Activated naive CD4-positive, alpha-beta T cell treated with anti-CD3 and anti-CD28 coated beads, Interleukin-2, amount 50 U/mL, for 72 hours (primary cell): Measurements from ENCODE around the gene BPI. TPM values are rescaled to one million over a fixed set of nuclear protein-coding genes. Genes with fewer than 3 reads are reported as not detected.
"Not testable (repeated sequence)": the region's sequence is repeated elsewhere in the genome, so short reads cannot be mapped to it uniquely, and the experiment has no call there.

Experiments
- ATAC-seq, 2 donors: fragments of 150-1000 bp; cut with Tn5 transposase; 2 replicates each; pipeline ENCODE4 v1.10.0; 2021; ENCODE audit warnings: mild to moderate bottlenecking in 2 of 2, moderate library complexity in 2 of 2
- DNase-seq, 2 donors: peaks; one replicate each; pipeline ENCODE4 v3.0.0; 2021 to 2022; ENCODE audit warnings: low spot score in 2 of 2
- H3K27ac Mint-ChIP-seq, 2 donors: one replicate each; pipeline ENCODE4 v1.8.0; 2022; ENCODE audit warnings: mild to moderate bottlenecking in 2 of 2, mixed read lengths in 2 of 2
- H3K36me3 Mint-ChIP-seq, 2 donors: one replicate each; pipeline ENCODE4 v1.8.0; 2022; ENCODE audit warnings: mixed read lengths in 2 of 2
- H3K9me3 Mint-ChIP-seq, 2 donors: one replicate each; pipeline ENCODE4 v1.8.0; 2022; ENCODE audit warnings: mixed read lengths in 2 of 2
- total RNA-seq, 2 donors: library from RNA; stranded (reverse); gene quantifications; one replicate each; pipeline ENCODE4 v1.2.3, GENCODE V29; 2022

Gene BPI
- total RNA-seq, 2 donors from 2014 or later, result not detected

- Mint-ChIP-seq H3K36me3 (no peaks in the 10 kb centered on the region), H3K9me3 (no peaks in the 10 kb centered on the region), H3K27ac (no peak overlapping the region)
- ATAC-seq (no peak), DNase-seq (no peak)
Observed at GRCh38 chr20:38355161-38356012, 51.4 kb downstream of the BPI start.

DNA sequence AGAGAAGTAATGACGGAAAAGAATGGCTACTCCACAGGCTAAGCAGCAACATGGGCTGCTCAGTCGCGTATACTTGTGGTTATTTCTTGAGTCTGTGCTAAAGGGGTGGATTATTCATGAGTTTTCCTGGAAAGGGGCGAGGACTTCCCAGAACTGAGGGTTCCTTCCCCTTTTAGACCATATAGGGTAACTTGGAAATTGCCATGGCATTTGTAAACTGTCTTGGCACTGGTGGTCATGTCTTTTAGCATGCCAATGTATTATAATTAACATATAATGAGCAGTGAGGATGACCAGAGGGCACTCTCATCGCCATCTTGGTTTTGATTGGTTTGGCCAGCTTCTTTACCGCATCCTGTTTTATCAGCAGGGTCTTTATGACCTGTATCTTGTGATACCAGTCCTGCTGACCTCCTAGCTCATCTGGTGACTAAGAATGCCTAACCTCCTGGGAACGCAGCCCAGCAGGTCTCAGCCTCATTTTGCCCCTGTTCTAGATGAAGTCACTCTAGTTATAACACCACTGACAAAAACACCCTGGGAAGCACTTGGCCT, 53.8 kb downstream of the BPI start:
- DNase-seq, result no peak

GRCh38 chr20:38358556-38358955, 54.6 kb downstream of the BPI start:
- DNase-seq (no peak), ATAC-seq (no peak)
- Mint-ChIP-seq H3K27ac (no peak overlapping the region), H3K9me3 (no peaks in the 10 kb centered on the region), H3K36me3 (no peaks in the 10 kb centered on the region)

More for the DNA sequence above, 53.8 kb downstream of the BPI start:
- no peak for ATAC-seq
- Mint-ChIP-seq H3K9me3 (no peaks in the 10 kb centered on the region), H3K36me3 (no peaks in the 10 kb centered on the region), H3K27ac (no peak overlapping the region)

DNA sequence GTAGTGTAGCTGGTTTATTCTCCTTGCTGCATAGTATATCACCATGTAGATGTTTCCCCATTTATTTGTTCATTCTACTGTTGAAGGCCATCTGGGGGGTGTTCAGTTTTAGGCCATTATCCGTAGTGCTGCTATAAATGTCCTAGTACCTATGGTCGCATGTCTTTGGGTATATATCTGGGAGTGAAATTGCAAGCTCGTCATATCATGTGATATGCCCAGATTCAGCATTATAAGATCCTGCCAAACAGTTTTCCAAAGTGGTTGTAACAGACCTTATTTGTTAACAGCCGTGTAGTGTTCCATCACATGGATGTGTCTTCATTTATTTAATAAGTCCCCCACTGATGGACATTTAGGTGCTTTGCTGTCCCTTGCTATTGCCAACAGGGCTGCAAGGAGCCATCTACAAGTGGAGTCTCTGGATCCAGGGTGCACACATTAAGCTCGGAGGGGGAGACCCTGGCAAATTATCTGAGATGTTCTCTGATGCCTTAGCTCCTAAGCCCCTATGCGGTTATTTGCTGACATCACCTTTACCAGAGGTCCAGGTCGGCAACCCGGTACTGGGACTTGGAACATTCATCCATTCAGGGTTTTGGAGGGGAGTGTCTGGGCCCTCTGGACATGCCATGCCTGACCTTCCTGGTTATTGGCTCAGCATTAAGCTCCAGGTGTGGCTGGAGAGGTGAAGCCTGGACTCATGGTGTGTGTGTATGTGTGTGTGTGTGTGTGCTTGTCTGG, 59.2 kb downstream of the BPI start:
- H3K36me3 Mint-ChIP-seq, result no peaks in the 10 kb centered on the region
- DNase-seq, result no peak
- H3K27ac Mint-ChIP-seq, result no peak overlapping the region
- H3K9me3 Mint-ChIP-seq, result no peaks in the 10 kb centered on the region
- no peak for ATAC-seq

- H3K9me3 Mint-ChIP-seq, result no peaks in the 10 kb centered on the region
- no peak for DNase-seq
- H3K36me3 Mint-ChIP-seq, result no peaks in the 10 kb centered on the region
- no peak for ATAC-seq
- no peak overlapping the region for H3K27ac Mint-ChIP-seq
Observed at GRCh38 chr20:38369389-38369788, 65.4 kb downstream of the BPI start.

GRCh38 chr20:38372806-38373205, 68.8 kb downstream of the BPI start:
- no peak for ATAC-seq
- Mint-ChIP-seq H3K9me3 (no peaks in the 10 kb centered on the region), H3K27ac (no peak overlapping the region), H3K36me3 (no peaks in the 10 kb centered on the region)
- DNase-seq, result no peak

- Mint-ChIP-seq H3K36me3 (no peaks in the 10 kb centered on the region), H3K9me3 (no peaks in the 10 kb centered on the region), H3K27ac (no peak overlapping the region)
- DNase-seq (no peak), ATAC-seq (no peak)
Observed at GRCh38 chr20:38373231-38373867, 69.4 kb downstream of the BPI start.

DNA sequence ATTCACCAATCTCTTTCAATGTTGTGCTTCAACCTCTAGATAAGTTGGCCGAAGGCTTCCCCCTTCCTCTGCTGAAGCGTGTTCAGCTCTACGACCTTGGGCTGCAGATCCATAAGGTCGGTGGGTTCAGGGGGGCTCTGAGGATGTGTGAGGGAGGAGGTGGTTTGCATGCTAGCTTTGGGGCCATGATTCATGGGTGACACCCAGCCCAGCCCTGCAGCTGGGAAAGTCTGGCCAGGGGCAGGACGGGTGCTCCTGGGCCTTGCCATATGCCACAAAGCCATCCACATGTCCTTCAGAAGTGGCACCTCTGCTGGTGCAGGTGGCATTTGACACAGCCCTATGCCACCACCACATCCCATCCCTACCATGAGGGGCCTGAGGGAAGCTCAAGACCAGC, 69.9 kb downstream of the BPI start:
- Mint-ChIP-seq H3K36me3 (no peaks in the 10 kb centered on the region), H3K27ac (no peak overlapping the region), H3K9me3 (no peaks in the 10 kb centered on the region)
- DNase-seq (no peak), ATAC-seq (no peak)

DNA sequence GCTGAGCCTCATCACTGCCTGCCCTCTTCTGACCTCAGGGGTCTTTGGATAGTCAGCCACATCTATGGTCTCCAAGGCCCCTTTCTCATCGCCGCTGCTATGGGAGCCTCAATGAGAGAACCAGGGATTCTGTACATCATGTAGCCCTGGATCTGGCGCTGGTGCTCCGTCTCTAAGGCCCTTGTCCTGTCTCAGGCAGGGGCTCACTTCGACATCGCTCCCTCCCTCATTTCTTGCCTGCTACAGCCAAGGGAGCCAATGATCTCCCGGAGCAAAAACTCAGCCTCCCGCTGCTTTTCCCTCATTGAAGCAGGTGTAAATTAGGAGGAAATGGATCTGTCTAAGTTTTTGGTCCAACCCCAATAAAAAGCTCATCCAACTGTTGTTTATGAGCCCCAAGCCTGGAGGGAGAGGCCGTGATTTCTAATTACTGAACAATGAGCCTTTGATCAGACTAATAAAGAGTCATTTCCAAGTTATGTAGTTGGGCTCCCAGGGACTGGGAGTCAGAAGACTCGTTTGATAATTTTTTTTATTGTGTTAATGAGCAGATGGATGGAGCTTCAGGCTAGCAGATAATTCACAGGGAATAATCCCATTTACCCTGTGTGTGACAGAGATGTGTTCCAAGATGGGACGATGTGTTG, 73.2 kb downstream of the BPI start:
- DNase-seq (no peak), ATAC-seq (no peak)
- Mint-ChIP-seq H3K27ac (no peak overlapping the region), H3K36me3 (no peaks in the 10 kb centered on the region), H3K9me3 (no peaks in the 10 kb centered on the region)

GRCh38 chr20:38377838-38378237, 73.9 kb downstream of the BPI start:
- not testable (repeated sequence) for H3K27ac Mint-ChIP-seq, H3K36me3 Mint-ChIP-seq, DNase-seq, ATAC-seq, H3K9me3 Mint-ChIP-seq

DNA sequence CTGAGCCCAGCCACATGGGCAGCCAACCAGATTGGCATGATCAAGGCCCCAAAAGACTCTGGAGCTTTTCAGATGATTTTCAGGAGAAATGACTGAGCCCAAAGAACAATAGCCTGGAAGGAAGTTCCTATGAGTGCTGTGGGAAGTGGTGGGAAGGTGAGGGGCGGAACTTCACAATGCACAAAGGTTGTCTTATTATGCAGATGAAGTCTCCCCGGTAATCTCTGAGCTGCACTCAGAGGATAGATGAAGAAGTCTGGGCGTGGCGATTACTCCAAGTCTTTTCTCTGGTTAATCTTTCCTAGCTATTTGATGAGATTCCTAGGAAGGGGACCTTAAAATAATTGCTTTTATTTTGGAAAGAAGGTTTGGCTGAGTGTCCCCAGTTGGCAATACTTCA, 79.2 kb downstream of the BPI start:
- DNase-seq (no peak), ATAC-seq (no peak)
- Mint-ChIP-seq H3K36me3 (no peaks in the 10 kb centered on the region), H3K27ac (no peak overlapping the region), H3K9me3 (no peaks in the 10 kb centered on the region)

- DNase-seq (no peak), ATAC-seq (no peak)
- H3K36me3 Mint-ChIP-seq, result no peaks in the 10 kb centered on the region
- H3K27ac Mint-ChIP-seq, result no peak overlapping the region
- peaks cover 0 to 5% of the 10 kb centered on the region in 2 donors for H3K9me3 Mint-ChIP-seq
Observed at GRCh38 chr20:38386004-38386403, 82.0 kb downstream of the BPI start.

- Mint-ChIP-seq H3K36me3 (no peaks in the 10 kb centered on the region), H3K27ac (no peak overlapping the region), H3K9me3 (peaks cover 0 to 5% of the 10 kb centered on the region in 2 donors)
- no peak for DNase-seq
- ATAC-seq, result no peak
Observed at GRCh38 chr20:38386851-38387250, 82.9 kb downstream of the BPI start.
